CD1c-positive myeloid dendritic cell (primary cell): ENCODE measurements around the gene CDK4.
"Not testable (repeated sequence)": the region's sequence is repeated elsewhere in the genome, so short reads cannot be mapped to it uniquely, and the experiment has no call there.

Experiments
- DNase-seq: peaks from one replicate; pipeline ENCODE4 v3.0.0-alpha.2; 2016; ENCODE audit errors: extremely low spot score

Gene CDK4

GRCh38 chr12:57751788-57752667, at the start of gene CDK4:
CDK4 (minus strand) TSS chr12:57752310; CDS start chr12:57751717, 593 bp downstream.
- DNase-seq: peak; percentile 98

DNA sequence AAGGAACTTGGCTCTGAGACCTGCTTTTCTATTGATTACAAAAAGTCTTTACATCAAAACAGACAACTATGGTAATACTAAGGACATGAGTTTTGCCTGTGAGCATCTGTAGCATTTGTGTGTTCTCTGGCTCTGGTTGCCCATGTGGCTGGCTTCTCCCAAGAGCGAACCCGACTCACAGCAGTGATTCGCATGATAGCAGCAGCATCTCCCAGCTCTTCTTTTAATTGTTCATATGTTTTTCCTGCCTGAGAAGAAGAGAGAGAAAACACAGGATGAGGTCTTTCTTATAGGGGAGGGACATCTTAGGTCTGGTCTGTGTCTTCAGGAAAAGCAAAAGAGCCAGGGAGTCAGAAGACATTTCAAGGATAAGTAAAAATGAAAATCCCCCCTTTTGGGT, 48.9 kb upstream of the CDK4 start:
- no peak for DNase-seq

GRCh38 chr12:57797933-57798332, 45.8 kb upstream of the CDK4 start:
- DNase-seq: peak; percentile 71

GRCh38 chr12:57796996-57797395, 44.9 kb upstream of the CDK4 start:
- DNase-seq: no peak

DNA sequence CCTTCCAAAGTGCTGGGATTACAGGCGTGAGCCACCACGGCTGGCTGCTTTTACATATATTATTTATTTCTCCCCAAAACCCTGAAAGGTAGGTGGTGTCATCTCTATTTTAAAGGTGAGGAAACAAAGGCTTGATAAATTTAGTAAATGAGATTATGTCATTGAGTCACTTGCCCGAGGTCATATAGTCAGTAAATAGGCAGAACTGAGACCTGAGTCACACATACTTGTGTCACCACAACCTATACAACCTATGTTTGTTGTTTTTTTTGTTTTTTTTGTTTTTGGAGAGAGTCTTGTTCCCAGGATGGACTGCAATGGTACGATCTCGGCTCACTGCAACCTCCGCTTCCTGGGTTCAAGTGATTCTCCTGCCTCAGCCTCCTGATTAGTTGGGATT, 43.2 kb upstream of the CDK4 start:
- DNase-seq: no peak

- peak; percentile 35 for DNase-seq
These were observed 41.8 kb upstream of the CDK4 start for GRCh38 chr12:57793920-57794319.

- no peak for DNase-seq
These were observed 31.8 kb upstream of the CDK4 start for GRCh38 chr12:57783861-57784260.

DNA sequence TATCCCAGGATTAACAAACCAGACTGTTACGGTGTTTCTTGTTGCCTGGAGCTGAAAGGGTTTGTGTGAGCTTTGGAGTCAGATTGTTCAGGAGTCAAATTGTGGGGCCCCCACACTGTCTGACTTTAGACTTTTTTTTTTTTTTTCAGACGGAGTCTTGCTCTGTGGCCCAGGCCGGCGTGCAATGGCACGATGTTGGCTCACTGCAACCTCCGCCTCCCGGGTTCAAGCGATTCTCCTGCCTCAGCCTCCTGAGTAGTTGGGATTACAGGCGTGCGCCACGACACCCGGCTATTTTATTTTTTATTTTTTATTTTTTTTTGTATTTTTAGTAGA, 31.3 kb upstream of the CDK4 start:
- DNase-seq: no peak

DNA sequence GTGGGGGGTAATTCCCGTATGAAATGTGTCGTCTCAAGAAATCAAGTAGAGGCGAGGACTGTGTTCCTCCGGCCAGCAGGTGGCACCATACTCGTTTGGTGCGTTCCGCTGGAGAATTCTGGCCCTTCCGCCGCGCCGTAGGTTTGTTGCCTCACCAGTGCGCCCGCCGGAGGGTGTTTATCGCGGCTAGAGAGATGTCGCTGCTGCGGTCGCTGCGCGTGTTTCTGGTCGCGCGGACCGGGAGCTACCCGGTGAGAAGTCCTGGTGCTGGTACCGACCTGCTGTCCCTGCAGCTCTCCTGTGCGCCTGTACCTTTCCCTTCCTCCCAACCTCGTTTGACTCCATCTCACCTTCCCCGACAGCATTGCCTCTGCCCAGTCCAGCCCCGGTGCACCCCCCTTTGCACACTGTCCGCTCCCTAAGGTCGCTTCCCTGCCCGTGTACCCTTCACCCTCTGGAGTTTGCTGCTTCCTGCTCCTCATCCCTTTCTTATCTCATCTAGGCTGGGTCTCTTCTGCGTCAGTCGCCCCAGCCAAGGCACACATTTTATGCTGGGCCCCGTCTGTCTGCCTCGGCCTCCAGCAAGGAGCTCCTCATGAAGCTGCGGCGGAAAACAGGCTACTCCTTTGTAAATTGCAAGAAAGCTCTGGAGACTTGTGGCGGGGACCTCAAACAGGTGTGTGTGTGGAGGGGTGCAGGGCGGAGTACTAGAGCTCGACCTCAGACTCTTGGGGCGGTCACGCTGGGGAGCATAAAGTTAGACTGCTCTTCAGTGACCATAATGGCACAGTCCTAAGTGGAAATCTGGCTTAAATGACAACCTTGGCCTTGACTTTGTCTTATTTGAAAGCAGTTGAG, 30.7 kb upstream of the CDK4 start, which contains the start of gene TSFM:
TSS of gene TSFM (plus strand) at position 180 of the 858 bp plus-strand sequence. CDS start at position 195, 15 bp downstream.
- peak; percentile 98 for DNase-seq

- DNase-seq: no peak
These were observed 30.1 kb upstream of the CDK4 start for GRCh38 chr12:57782243-57782607.

- peak; percentile 34 for DNase-seq
These were observed 29.7 kb upstream of the CDK4 start for GRCh38 chr12:57781801-57782200.

DNA sequence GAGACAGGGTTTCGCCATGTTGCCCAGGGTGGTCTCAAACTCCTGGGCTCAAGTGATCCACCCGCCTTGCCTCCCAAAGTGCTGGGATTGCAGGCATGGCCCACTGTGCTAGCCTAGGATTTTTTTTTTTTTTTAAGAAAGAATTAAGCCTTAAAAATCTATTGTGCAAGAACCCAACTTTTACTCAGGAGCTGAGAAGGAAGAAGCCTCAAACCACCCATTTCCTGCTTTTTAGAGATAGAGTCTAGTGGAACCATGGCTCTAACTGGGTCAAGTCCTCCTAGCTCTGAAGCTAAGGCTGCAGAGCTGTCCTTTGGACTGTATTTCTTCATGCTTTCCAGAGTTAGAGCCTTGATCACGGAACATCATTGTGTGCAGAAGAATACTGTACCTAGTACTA, 29.1 kb upstream of the CDK4 start:
- peak; percentile 58 for DNase-seq

DNA sequence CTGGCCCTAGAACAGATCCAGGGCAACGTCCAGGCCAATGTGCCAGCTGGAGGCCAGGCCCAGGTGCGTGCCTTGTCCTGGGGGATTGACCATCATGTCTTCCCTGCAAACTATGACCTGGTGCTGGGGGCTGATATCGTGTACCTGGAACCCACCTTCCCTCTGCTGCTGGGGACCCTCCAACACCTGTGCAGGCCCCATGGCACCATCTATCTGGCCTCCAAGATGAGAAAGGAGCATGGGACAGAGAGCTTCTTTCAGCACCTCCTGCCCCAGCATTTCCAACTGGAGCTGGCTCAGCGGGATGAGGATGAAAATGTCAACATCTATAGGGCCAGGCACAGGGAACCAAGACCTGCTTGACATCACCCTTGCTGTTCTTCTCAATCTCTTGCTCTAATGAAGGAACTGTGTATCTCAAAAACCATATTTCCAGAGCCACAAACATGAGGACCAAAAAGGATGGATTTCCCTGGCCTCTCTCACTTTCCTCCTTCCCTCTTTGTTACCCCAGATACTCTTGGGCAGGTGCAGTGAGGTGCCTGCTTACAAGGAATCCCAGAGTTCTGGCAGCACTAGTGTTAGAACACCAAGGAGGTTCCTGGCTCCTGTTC, 28.3 kb upstream of the CDK4 start:
- DNase-seq: no peak

GRCh38 chr12:57779736-57780135, 27.6 kb upstream of the CDK4 start:
- DNase-seq: no peak

- no peak for DNase-seq
These were observed 25.8 kb upstream of the CDK4 start for GRCh38 chr12:57777911-57778310.

GRCh38 chr12:57777367-57777766, 25.3 kb upstream of the CDK4 start:
- no peak for DNase-seq

DNA sequence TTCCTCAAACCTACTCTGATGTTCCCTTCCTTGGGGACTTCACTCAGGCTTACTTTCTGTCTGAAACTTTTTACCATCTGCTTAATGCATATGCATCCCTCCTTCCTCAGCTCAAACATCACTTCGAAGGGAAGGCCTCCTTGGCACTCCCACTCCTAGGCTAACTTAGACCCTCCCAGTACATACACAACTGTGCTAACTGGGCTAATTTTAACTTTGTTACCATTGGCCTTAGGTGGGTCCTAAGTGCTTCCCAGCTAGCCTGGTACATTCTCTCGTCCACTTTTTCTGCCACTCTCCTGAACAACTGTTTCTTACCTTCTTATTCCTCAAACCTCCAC, 24.1 kb upstream of the CDK4 start:
- no peak for DNase-seq

DNA sequence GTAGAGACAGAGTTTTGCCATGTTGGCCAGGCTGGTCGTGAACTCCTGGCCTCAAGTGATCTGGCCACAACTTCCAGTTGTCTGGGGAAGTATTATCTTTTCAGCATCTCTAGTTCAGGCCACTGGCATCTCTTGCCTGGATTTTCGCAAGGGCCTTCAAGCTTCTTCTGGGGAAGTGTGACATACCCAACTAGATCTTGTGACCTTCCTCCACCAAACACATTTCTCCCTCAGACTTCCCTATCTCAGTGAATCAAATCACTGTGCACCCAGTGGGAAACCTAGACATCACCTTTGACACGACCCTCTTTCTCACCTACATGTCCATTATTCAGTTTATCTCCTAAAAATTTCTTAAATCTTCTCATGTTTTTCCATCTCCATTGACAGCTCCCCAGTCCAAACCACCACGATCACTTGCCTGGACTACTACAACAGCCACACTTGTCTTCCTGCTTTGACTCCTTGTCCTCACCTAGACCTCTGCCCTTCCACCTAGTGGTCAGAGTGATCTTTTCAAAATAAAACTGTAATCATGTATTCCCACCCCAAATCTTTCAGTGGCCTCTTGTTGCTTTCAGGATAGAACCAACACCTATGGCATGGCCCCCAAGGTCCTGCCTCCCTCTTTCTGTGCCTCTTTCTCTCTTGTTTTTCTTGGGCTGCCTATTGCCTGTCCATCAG, 23.6 kb upstream of the CDK4 start:
- peak; percentile 83 for DNase-seq

- no peak for DNase-seq
These were observed 22.9 kb upstream of the CDK4 start for GRCh38 chr12:57775044-57775443.

DNA sequence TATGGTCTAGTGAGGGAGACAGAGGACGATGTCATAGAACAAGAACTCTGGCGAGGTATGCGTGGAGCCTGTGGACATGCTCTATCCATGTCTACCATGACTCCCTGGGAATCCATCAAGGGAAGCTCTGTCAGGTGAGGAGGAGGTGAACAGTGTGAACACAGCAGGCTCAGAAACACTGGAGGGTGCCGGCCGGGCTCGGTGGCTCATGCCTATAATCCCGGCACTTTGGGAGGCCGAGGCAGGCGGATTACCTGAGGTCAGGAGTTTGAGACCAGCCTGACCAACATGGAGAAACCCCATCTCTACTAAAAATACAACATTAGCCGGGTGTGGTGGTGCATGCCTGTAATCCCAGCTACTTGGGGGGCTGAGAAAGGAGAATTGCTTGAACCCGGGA, 22.5 kb upstream of the CDK4 start:
- DNase-seq: not testable (repeated sequence)

DNA sequence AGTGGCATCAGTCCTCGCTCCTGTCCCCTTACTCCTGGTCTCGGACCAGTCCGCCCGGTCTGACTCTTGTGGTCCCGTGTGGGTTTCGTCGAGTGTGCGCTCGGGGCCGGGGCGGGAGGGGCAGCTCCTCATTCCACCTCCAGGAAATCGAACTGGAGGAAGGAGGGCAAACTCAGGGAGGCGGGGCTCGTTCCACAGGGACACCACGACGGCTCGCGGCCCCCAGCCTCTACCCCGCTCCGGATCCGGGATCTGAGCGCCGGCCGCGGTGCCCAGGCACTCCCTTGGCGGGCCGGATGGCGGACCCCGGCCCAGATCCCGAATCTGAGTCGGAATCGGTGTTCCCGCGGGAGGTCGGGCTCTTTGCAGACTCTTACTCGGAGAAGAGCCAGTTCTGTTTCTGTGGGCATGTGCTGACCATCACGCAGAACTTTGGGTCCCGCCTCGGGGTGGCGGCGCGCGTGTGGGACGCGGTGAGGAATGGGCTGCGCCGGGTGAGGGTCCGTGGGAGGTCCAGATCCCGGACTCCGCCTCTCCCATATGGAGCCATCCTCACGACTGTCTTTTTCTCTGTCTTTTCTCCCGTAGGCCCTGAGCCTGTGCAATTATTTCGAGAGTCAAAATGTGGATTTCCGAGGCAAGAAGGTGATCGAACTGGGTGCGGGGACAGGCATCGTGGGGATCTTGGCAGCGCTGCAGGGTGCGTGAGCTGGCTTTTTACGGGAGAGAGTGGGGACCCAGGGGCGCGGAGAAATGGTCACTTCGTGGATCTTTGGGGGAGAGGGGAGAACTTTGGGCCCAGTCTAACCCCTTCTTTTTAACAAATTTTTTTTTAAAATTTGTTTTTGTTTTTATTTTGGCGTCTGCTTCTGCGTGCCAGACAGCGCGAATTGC, 20.6 kb upstream of the CDK4 start, which contains the start of gene EEF1AKMT3:
TSS of gene EEF1AKMT3 (plus strand) at position 186 of the 894 bp plus-strand sequence. CDS start at position 297, 111 bp downstream.
- peak; percentile 65 for DNase-seq
